Astrocyte of the cerebellum (primary cell): ENCODE data around the gene SLC66A3.
A peak's percentile ranks its signal among the peaks of the same experiment; 100 is the strongest.

ENCODE experiments used
- DNase-seq: peaks from one replicate; pipeline ENCODE4 v3.0.0-alpha.2; 2011; ENCODE audit warnings: low read depth
- H3K4me3 ChIP-seq: 2 replicates; pipeline ENCODE4 v1.5.1; 2011; ENCODE audit warnings: mild to moderate bottlenecking, low read depth, low read length, moderate library complexity
- in situ Hi-C: cut with HindIII; loops from 2 replicates; pipeline ENCODE4 v1.10.0; 2017; ENCODE audit warnings: low sequenced_read_pairs
- TF ChIP-seq, protein P1 (sequence below): IDR thresholded peaks from 2 replicates; pipeline ENCODE4 v1.5.1; 2012; ENCODE audit warnings: low read length, low read depth, moderate library complexity, mild to moderate bottlenecking; ENCODE audit errors: missing control alignments

SLC66A3 gene

DNA sequence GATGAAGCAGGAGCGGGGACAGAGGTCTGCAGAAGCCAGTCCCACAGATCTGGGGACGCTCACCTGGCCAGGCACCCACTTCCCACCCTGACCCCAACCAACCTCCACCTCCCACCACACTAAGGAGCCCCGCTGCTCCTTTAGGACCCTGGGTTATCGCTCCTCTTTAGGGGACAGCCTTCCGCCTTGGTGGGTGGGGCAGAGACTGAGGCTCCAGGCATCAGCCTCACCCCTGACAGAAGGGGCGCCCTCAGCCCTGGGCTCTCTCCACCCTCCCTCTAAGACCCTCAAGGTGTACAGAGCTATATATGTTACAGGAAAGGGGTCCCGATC, 33.5 kb upstream of the SLC66A3 start:
- no peak for DNase-seq
- in situ Hi-C loops, result no loop called here
- TF ChIP-seq, protein P1, sequence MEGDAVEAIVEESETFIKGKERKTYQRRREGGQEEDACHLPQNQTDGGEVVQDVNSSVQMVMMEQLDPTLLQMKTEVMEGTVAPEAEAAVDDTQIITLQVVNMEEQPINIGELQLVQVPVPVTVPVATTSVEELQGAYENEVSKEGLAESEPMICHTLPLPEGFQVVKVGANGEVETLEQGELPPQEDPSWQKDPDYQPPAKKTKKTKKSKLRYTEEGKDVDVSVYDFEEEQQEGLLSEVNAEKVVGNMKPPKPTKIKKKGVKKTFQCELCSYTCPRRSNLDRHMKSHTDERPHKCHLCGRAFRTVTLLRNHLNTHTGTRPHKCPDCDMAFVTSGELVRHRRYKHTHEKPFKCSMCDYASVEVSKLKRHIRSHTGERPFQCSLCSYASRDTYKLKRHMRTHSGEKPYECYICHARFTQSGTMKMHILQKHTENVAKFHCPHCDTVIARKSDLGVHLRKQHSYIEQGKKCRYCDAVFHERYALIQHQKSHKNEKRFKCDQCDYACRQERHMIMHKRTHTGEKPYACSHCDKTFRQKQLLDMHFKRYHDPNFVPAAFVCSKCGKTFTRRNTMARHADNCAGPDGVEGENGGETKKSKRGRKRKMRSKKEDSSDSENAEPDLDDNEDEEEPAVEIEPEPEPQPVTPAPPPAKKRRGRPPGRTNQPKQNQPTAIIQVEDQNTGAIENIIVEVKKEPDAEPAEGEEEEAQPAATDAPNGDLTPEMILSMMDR, result no peak
- H3K4me3 ChIP-seq, result no peak overlapping the region

DNA sequence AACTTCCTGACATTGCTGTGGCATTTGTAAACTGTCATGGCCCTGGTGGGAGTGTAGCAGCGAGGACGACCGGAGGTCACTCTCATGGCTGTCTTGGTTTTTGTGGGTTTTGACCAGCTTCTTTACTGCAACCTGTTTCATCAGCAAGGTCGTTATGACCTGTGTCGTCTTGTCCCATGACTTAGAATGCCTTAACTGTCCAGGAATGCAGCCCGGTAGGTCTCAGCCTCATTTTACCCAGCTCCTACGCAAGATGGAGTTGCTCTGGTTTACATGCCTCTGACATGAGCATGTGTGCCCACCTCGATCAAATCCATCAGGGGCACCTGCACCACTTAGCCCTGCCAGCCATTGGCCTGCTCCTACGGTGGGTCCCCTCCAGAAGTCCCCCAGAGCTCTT, 32.9 kb upstream of the SLC66A3 start:
- in situ Hi-C loops, result no loop called here
- TF ChIP-seq, protein P1, result no peak
- H3K4me3 ChIP-seq, result no peak overlapping the region
- DNase-seq, result no peak

DNA sequence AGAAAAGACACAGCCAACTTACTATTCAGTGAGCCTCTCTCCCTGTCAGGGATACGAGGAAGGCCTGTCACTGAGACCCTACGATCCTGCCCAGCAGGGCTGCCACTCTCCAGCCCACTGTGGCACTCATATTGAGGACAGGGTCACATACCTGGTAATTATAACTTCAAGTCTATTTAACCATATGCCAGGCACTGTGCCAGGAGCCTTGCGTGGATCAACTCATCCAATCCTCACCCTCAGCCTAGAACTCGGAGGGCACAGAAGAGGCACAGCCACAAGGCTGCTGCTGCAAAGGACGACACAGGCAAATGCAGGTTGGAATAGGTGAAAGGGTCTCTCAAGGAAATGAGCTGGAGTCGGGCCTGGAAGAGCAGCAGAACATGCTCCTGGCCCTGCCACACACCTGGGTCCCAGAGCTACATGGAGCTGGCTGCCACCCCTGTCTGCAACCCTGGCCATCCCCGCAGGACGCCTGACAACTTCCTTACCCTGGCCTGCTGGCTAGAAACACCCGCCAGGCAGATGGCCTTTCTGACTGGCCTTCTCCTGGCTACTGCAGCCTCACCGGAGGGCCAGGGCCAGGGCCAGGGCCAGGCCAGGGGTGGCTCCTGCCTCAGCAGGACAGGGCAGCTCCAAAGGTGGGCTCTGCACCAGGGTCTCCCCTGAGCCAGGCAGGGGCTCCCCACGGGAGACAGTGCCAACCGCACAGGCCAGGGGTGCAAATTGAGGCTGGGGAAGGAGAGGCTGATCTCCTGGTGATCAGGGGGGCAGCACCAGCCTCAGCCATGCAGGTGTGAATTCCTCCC, 32.1 kb upstream of the SLC66A3 start:
- TF ChIP-seq, protein P1, result no peak
- H3K4me3 ChIP-seq, result no peak overlapping the region
- in situ Hi-C loops, result no loop called here
- DNase-seq, result no peak

DNA sequence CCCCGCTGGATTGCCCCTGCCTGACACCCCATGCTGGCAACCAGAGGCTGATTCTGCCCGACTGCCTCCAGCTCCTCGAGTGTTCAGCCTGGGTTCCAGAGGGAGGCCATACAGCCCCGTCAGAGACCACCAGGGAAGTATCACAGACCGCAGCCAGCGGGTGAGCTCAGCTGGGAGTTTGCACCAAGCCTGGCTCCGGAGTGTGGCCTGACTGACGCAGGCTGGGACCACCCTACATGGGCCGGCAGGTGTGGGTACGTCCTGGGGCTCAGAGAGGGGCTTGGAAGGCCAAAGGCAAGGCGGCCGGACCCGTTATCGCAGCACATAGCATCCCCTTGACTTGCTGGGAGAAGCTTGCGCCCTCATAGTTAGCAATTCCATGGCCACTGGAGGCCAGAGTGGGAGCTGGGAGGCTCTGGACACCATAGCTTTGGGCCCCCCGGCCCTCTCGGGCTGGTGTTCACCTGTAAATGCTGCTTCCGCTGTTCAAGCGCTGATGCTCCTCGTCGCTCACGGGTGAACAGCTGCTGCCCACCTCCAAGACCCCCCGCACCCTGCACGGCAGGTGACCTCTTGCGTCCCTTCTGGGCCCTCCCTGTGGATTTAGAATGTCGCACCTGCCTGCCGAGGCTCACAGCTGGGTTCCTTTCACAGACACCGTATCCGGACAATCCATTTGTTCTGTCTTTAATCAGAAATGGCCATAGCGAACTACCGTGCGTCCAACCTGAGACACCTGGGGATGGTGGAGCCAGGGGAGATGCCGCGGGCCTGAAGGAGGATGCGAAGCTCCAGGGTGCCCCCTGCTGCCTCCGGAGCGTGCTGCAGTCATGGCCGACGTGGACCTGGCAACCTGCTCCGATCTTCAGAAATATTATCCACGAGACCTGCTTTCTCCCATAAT, 31.2 kb upstream of the SLC66A3 start:
- no peak overlapping the region for H3K4me3 ChIP-seq
- in situ Hi-C loops, result no loop called here
- TF ChIP-seq, protein P1, result peak; percentile 96
- DNase-seq, result no peak

DNA sequence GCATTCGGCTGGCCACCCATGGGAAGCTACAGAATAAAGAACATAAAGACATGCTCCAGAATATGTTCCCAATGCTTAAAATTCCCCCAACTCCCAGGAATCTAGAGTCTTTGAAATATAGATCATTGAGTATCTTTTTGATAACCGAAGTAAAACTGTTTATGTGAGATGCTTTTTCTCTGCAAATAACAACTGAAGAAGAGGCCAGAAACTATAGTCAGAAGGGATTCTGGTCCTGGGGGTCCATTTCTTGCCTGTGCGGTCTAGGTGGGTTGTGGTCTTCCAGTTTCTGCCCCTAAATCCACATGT, 30.6 kb upstream of the SLC66A3 start:
- no peak overlapping the region for H3K4me3 ChIP-seq
- TF ChIP-seq, protein P1, result no peak
- in situ Hi-C loops, result loop anchor here (25.0 kb wide), 1 partner anchor 288 kb away; no protein-coding TSS in a partner anchor
- no peak for DNase-seq

DNA sequence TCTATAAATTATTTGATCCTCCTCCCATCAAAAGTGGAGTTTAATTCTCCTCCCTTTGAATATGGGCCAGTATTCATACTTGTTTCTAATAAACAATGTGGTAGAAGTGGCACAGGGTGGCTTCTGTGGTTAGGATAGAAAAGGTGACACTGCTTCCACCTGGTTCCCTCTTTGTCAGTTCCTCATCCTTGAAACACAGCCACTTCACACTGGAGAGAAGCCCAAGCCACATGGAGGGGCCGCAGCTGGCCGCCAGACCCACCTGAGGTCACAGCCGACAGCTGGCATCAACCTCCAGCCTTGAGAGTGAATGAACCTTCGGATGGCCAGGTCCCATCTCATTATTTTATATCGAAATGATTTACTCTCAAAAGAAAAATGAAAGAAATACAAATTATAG, 27.5 kb upstream of the SLC66A3 start:
- in situ Hi-C loops, result loop anchor here (25.0 kb wide), 1 partner anchor 285 kb away; no protein-coding TSS in a partner anchor
- TF ChIP-seq, protein P1, result no peak
- DNase-seq, result no peak

More for the DNA sequence above, 27.5 kb upstream of the SLC66A3 start:
- no peak overlapping the region for H3K4me3 ChIP-seq
